Mesenchymal stem cell (in vitro differentiated cells and primary cell): ENCODE data around the gene PADI1.

ENCODE experiments used
- DNase-seq: peaks from one replicate; pipeline ENCODE4 v3.0.0-alpha.2; 2013
- H2AFZ ChIP-seq: one replicate; pipeline ENCODE4 v1.6.1; 2013; ENCODE audit warnings: low read depth, mild to moderate bottlenecking, control low read depth, inconsistent platforms, low read length, moderate library complexity
- H2AK5ac ChIP-seq: 2 replicates; pipeline ENCODE4 v1.6.1; 2013; ENCODE audit warnings: low read length, moderate library complexity, mild to moderate bottlenecking, inconsistent platforms; ENCODE audit not compliant: severe bottlenecking
- H2BK120ac ChIP-seq: one replicate; pipeline ENCODE4 v1.6.1; 2013; ENCODE audit warnings: low read depth, mild to moderate bottlenecking, inconsistent platforms, low read length, moderate library complexity
- H2BK12ac ChIP-seq, 2 experiments: one replicate each; pipeline ENCODE4 v1.6.1; 2013; ENCODE audit warnings: inconsistent platforms in 2 of 2, low read length in 2 of 2, mild to moderate bottlenecking in 2 of 2, moderate library complexity in 2 of 2, control low read depth in 1 of 2
- H2BK15ac ChIP-seq: one replicate; pipeline ENCODE4 v1.6.1; 2013; ENCODE audit warnings: mild to moderate bottlenecking, low read depth, inconsistent platforms; ENCODE audit not compliant: poor library complexity, severe bottlenecking
- H2BK5ac ChIP-seq: 2 replicates; pipeline ENCODE4 v1.6.1; 2013; ENCODE audit warnings: low read depth, mild to moderate bottlenecking, low read length, control low read depth, inconsistent platforms; ENCODE audit not compliant: poor library complexity, severe bottlenecking
- H3K14ac ChIP-seq, 2 experiments: one replicate each; pipeline ENCODE4 v1.6.1; 2013; ENCODE audit warnings: inconsistent platforms in 2 of 2, low read length in 2 of 2, control low read depth in 1 of 2, mild to moderate bottlenecking in 1 of 2, moderate library complexity in 1 of 2
- H3K18ac ChIP-seq, 2 experiments: one replicate each; pipeline ENCODE4 v1.6.1; 2013; ENCODE audit warnings: inconsistent platforms in 2 of 2, low read length in 2 of 2, control low read depth in 1 of 2, low read depth in 1 of 2, mild to moderate bottlenecking in 1 of 2
- H3K23ac ChIP-seq, 2 experiments: one replicate each; pipeline ENCODE4 v1.6.1; 2013; ENCODE audit warnings: inconsistent platforms in 2 of 2, low read length in 2 of 2, mild to moderate bottlenecking in 2 of 2, moderate library complexity in 2 of 2, control low read depth in 1 of 2
- H3K27ac ChIP-seq: 2 replicates; pipeline ENCODE4 v1.5.1; 2013; ENCODE audit warnings: mild to moderate bottlenecking, moderate library complexity, low read length, control low read depth, inconsistent platforms; ENCODE audit not compliant: poor library complexity, severe bottlenecking
- H3K27me3 ChIP-seq, 2 experiments: 2 replicates each; pipeline versions ENCODE4 v1.6.1 to v1.7.0; 2013; ENCODE audit warnings: low read length in 2 of 2, mild to moderate bottlenecking in 2 of 2, moderate library complexity in 2 of 2, control low read depth in 1 of 2, inconsistent platforms in 1 of 2; ENCODE audit not compliant: control insufficient read depth in 1 of 2, insufficient read depth in 1 of 2
- H3K36me3 ChIP-seq, 2 experiments: 2 replicates each; pipeline versions ENCODE4 v1.6.1 to v1.7.0; 2013; ENCODE audit warnings: low read length in 2 of 2, control low read depth in 1 of 2, inconsistent platforms in 1 of 2, low read depth in 1 of 2, mild to moderate bottlenecking in 1 of 2; ENCODE audit not compliant: insufficient read depth in 2 of 2, control insufficient read depth in 1 of 2
- H3K4ac ChIP-seq, 2 experiments: one replicate each; pipeline ENCODE4 v1.6.1; 2013; ENCODE audit warnings: inconsistent platforms in 2 of 2, low read length in 2 of 2, mild to moderate bottlenecking in 2 of 2, moderate library complexity in 2 of 2, control low read depth in 1 of 2, low read depth in 1 of 2
- H3K4me1 ChIP-seq: 2 replicates; pipeline ENCODE4 v1.6.1; 2013; ENCODE audit warnings: low read depth, low read length, control low read depth; ENCODE audit not compliant: control insufficient read depth, insufficient read depth
- H3K4me2 ChIP-seq: 2 replicates; pipeline ENCODE4 v1.6.1; 2013; ENCODE audit warnings: low read length, mild to moderate bottlenecking, inconsistent platforms; ENCODE audit not compliant: poor library complexity, severe bottlenecking
- H3K4me3 ChIP-seq, 2 experiments: 2 replicates each; pipeline versions ENCODE4 v1.5.1 to v1.7.0; 2013; ENCODE audit warnings: low read length in 2 of 2, mild to moderate bottlenecking in 2 of 2, control low read depth in 1 of 2, low read depth in 1 of 2; ENCODE audit not compliant: insufficient read depth in 1 of 2
- H3K79me1 ChIP-seq: replicated peaks from 2 replicates; pipeline ENCODE4 v1.6.1; 2013; ENCODE audit warnings: mild to moderate bottlenecking, control low read depth, low read length, inconsistent platforms; ENCODE audit not compliant: poor library complexity, severe bottlenecking
- H3K9ac ChIP-seq: 2 replicates; pipeline ENCODE4 v1.7.0; 2013; ENCODE audit warnings: mild to moderate bottlenecking, low read length, moderate library complexity
- H3K9me3 ChIP-seq: 2 replicates; pipeline ENCODE4 v1.7.0; 2013; ENCODE audit warnings: mild to moderate bottlenecking, low read length; ENCODE audit not compliant: control insufficient read depth
- H4K8ac ChIP-seq: one replicate; pipeline ENCODE4 v1.6.1; 2013; ENCODE audit warnings: inconsistent platforms, mild to moderate bottlenecking, low read length, moderate library complexity
- H4K91ac ChIP-seq: one replicate; pipeline ENCODE4 v1.6.1; 2013; ENCODE audit warnings: mild to moderate bottlenecking, low read length, inconsistent platforms
- WGBS: methylation state at CpG from one replicate; pipeline ENCODE4 v1.1.7; 2013; ENCODE audit warnings: mixed read lengths; 5-methylcytosine and 5-hydroxymethylcytosine counted together

Gene PADI1

GRCh38 chr1:17276568-17276967, 71.6 kb downstream of the PADI1 start:
- Histone ChIP-seq H2AK5ac (no peak overlapping the region), H3K23ac (no peak overlapping the region), H3K27me3 (peaks cover 0 to 72% of the 10 kb centered on the region in 2 experiments), H3K27ac (no peak overlapping the region), H2BK12ac (no peak overlapping the region), H3K36me3 (no peaks in the 10 kb centered on the region), H4K8ac (no peak overlapping the region), H3K4me3 (no peak overlapping the region), H3K18ac (no peak overlapping the region), H3K4me2 (no peak overlapping the region), H2AFZ (no peak overlapping the region), H3K79me1 (no peaks in the 10 kb centered on the region), H3K9me3 (no peaks in the 10 kb centered on the region), H3K14ac (no peak overlapping the region), H4K91ac (no peak overlapping the region), H2BK15ac (no peak overlapping the region), H3K4ac (no peak overlapping the region), H3K4me1 (peaks cover 12% of the 10 kb centered on the region), H2BK120ac (no peak overlapping the region), H2BK5ac (no peak overlapping the region), H3K9ac (no peak overlapping the region)
- no peak for DNase-seq
- WGBS, result 81% methylated on average over 9 of the region's 11 CpGs

- 75% methylated on average over 7 of the region's 8 CpGs for WGBS
Measured at GRCh38 chr1:17277511-17278159, 72.7 kb downstream of the PADI1 start.

GRCh38 chr1:17278996-17279830, 74.3 kb downstream of the PADI1 start:
- no peak overlapping the region for H2BK12ac ChIP-seq
- H3K9me3 ChIP-seq, result no peaks in the 10 kb centered on the region
- no peak overlapping the region for H3K27ac ChIP-seq
- no peak overlapping the region for H2BK5ac ChIP-seq
- no peaks in the 10 kb centered on the region for H3K36me3 ChIP-seq
- H2AFZ ChIP-seq, result no peak overlapping the region
- H2AK5ac ChIP-seq, result no peak overlapping the region
- H3K4me2 ChIP-seq, result no peak overlapping the region
- H4K8ac ChIP-seq, result no peak overlapping the region
- H3K27me3 ChIP-seq, result peaks cover under 1 to 80% of the 10 kb centered on the region in 2 experiments
- no peak overlapping the region for H3K23ac ChIP-seq
- H3K4me3 ChIP-seq, result no peak overlapping the region
- H3K4me1 ChIP-seq, result peaks cover 6% of the 10 kb centered on the region
- H2BK15ac ChIP-seq, result no peak overlapping the region
- no peak overlapping the region for H4K91ac ChIP-seq
- H3K14ac ChIP-seq, result no peak overlapping the region
- 82% methylated on average over 13 of the region's 14 CpGs for WGBS
- no peak overlapping the region for H3K9ac ChIP-seq
- DNase-seq, result no peak
- H2BK120ac ChIP-seq, result no peak overlapping the region
- H3K79me1 ChIP-seq, result no peaks in the 10 kb centered on the region
- H3K18ac ChIP-seq, result no peak overlapping the region
- no peak overlapping the region for H3K4ac ChIP-seq

More at GRCh38 chr1:17277511-17278159, 72.7 kb downstream of the PADI1 start:
- Histone ChIP-seq H3K4me3 (no peak overlapping the region), H3K4me1 (peaks cover 12% of the 10 kb centered on the region), H3K4me2 (no peak overlapping the region), H3K27me3 (peaks cover 0 to 80% of the 10 kb centered on the region in 2 experiments), H2BK12ac (no peak overlapping the region), H3K14ac (no peak overlapping the region), H4K8ac (no peak overlapping the region), H3K4ac (no peak overlapping the region), H3K27ac (no peak overlapping the region), H2AFZ (no peak overlapping the region), H3K9ac (no peak overlapping the region), H3K36me3 (no peaks in the 10 kb centered on the region), H3K79me1 (no peaks in the 10 kb centered on the region), H3K23ac (no peak overlapping the region), H4K91ac (no peak overlapping the region), H2BK5ac (no peak overlapping the region), H2AK5ac (no peak overlapping the region), H3K18ac (no peak overlapping the region), H2BK15ac (no peak overlapping the region), H2BK120ac (no peak overlapping the region), H3K9me3 (no peaks in the 10 kb centered on the region)
- no peak for DNase-seq

GRCh38 chr1:17280436-17280835, 75.5 kb downstream of the PADI1 start:
- Histone ChIP-seq H2BK120ac (no peak overlapping the region), H2AK5ac (no peak overlapping the region), H3K4ac (no peak overlapping the region), H3K27ac (no peak overlapping the region), H3K9ac (no peak overlapping the region), H3K9me3 (no peaks in the 10 kb centered on the region), H3K23ac (no peak overlapping the region), H2BK12ac (no peak overlapping the region), H2AFZ (no peak overlapping the region), H4K8ac (no peak overlapping the region), H4K91ac (no peak overlapping the region), H3K27me3 (peaks cover 7 to 90% of the 10 kb centered on the region in 2 experiments), H3K4me2 (no peak overlapping the region), H3K36me3 (no peaks in the 10 kb centered on the region), H3K4me1 (peaks cover 6% of the 10 kb centered on the region), H2BK15ac (no peak overlapping the region), H3K79me1 (no peaks in the 10 kb centered on the region), H3K18ac (no peak overlapping the region), H3K4me3 (no peak overlapping the region), H3K14ac (no peak overlapping the region), H2BK5ac (no peak overlapping the region)
- WGBS, result 85% methylated on average over 7 of the region's 7 CpGs
- DNase-seq, result no peak
